GM20000 (cell line): ENCODE measurements around the gene HAPLN2.

Source experiments
- DNase-seq: peaks from one replicate; pipeline ENCODE4 v3.0.0; 2012; ENCODE audit warnings: low spot score
- CTCF ChIP-seq: IDR thresholded peaks from 2 replicates; pipeline ENCODE4 v1.5.1; 2012; ENCODE audit warnings: mild to moderate bottlenecking, control low read depth; ENCODE audit errors: extremely low read depth, missing control alignments

Gene HAPLN2

DNA sequence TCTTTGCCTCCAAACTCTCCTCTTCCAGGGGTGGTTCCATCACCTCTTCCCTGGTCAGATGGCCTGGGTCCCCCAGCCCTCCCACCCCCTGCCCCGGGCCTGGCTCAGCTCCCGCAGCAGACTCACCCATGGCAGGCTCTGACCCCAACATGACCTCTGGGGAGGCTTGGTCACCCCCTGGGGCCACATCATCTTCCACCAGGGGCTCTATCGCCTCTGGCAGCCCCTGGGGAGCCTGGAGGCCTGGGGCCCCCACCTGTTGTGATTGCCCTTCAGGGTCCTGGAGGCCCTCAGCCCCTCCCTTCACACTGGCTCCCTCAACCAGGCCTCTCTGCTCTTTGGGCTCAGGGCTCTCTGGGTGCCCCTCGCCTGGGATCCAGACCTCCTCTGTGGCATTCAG is 51.6 kb downstream of the HAPLN2 start:
- no peak for DNase-seq
- TF ChIP-seq CTCF: no peak

- TF ChIP-seq CTCF: no peak
- DNase-seq: no peak
Measured at GRCh38 chr1:156671804-156672203, 52.6 kb downstream of the HAPLN2 start.

DNA sequence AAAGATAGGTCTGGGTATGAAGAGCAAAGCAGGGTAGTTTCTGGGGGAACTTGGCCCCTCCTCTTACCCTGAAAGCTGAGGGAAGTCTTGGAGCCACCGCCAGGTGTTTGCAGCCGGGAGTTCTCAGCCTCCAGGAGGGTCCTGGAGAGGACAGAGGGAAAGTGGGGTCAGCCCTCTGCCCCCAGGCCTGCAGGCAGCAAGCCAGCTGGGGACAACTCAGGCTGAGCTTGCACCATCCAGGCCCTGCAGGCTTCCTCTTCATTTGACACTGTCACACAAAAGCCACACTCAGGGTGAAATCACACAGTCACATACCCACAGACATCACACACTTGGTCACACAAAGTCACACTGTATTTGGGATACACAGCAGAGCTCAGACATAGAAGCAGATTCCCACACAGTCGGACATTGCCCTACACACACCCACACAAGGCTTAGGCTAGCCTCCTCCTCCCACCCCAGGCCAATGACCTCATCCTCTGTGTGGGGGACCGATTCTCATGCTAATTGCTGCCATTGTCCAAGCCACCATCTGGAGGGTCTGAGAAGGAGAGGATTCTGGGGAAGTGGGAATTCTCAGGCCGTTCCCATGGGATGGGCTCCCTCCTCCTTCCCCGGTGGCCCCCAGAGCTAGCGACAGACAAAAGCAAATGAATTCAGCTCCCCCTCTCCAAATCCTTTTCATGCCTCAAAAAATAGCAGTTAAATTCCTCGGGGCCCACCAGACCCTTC is 54.3 kb downstream of the HAPLN2 start:
- no peak for DNase-seq
- TF ChIP-seq CTCF: no peak
